Midbrain (tissue), 1 donor: ENCODE results near the gene BBX.
A peak's percentile ranks its signal among the peaks of the same experiment; 100 is the strongest.

Experiments
- DNase-seq: peaks from one replicate; lab custom pipeline; 2025; lab: John Stamatoyannopoulos, UW

Gene BBX

DNA sequence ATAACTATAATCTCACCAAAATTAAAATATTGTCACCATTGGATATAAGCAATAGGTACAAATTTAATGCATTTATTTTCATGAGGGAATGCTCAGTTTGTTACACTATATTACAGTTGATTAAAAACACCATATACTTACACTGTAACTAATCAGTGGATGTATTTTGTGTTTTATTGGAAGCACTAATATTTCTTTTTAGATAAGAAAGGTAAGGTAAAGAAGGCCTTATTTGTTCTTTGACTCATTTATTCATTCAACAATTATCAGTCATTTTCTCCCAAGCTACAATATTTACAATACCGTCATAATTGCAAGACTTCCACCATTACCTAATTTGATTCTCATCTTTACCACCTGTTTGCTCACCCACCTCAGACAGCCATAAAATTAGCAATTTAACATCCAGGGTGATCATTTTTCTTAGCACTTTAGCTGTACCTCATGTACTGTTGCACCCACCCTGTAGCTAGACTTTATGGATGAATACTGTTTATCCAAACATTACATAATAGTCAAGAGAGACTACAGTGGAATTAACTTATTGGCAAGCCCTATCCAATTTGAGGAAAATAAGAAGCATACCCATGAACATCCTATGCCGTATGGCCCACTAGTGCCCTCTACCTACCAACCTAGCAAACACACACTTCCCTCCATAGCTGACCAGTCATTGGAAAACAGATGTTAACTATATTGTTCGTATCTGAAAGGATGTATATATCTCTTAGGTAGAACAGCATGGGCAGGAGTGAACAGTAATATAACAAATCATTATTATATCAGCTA lies 229.6 kb downstream of the BBX start:
- DNase-seq: no peak

- DNase-seq: peak; percentile 42
These were observed 230.7 kb downstream of the BBX start for GRCh38 chr3:107753494-107753893.

- DNase-seq: no peak
These were observed 231.2 kb downstream of the BBX start for GRCh38 chr3:107753976-107754375.

DNA sequence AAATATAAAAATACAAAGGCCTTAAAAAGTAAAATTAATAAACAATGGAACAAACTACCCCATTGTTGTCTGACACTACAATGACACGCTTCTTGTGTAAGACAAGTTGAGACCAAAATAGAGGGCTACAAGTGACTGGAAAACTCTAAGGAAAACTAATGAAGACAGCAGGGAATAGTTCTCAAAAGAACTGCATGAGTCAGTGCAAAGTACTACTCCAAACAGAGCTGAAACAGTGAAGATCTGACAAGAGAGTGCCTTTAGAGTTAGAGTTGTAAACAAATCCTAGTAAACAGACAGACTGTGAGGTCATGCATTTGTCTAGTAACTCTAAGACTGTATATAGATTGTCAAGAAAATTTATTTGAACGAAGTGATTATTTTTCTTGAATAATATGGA lies 233.9 kb downstream of the BBX start:
- DNase-seq: peak; percentile 13

DNA sequence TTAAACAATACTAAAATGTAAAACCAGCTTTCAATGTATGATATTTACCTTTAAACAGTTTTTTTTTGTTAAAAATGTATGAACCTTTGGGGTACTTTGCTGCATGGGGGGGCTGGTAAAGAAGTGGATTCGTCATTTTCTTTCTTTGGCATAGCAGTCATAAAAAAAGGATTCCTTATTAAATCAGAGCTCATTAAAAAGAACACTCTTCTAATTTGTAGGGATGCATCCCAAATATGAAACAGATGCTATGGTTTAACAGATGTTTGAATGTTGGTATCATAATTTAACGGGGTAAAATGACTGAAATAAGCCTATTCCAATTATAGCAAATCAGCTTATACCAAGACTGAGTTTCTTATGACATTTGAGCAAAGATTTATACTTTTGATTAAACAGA lies 234.4 kb downstream of the BBX start:
- DNase-seq: no peak

- no peak for DNase-seq
These were observed 237.4 kb downstream of the BBX start for GRCh38 chr3:107760144-107760543.

DNA sequence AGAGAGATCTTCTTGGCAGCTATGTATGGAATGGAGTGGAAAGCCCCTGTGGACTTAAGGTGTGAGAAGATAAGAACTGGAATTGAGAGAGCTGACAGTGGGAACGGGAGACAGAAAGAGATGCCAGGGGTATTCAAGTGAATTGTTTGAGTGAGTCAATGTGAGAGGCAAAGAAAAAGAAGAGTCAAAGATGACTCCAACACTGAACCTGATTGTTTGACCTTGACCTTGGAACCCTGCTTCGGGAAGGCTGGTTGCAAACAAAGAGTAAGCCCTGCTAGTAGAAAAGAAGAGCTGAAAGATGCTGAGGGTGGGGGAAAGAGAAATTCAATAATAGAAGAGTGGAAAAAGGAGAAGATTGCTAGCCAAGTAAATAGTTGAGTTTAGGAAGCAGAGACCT lies 238.6 kb downstream of the BBX start:
- DNase-seq: no peak

DNA sequence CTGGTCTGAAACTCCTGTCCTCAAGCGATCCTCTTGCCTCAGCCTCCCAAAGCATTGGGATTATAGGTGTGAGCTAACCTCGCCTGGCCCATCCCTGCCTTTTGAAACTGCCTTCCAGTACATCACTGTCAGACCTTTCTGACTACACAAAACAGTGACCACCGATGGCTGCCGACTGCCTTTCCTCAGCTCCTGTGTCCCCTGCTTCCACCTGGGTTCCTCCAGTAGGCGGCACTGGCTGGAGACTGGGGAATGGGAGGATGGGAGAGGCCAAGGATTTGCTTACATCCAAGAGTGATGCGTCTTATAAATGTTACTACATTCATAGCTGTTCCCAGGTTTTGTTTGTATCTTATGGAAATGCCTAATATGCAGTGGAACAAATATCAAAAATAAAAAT lies 242.8 kb downstream of the BBX start:
- no peak for DNase-seq

DNA sequence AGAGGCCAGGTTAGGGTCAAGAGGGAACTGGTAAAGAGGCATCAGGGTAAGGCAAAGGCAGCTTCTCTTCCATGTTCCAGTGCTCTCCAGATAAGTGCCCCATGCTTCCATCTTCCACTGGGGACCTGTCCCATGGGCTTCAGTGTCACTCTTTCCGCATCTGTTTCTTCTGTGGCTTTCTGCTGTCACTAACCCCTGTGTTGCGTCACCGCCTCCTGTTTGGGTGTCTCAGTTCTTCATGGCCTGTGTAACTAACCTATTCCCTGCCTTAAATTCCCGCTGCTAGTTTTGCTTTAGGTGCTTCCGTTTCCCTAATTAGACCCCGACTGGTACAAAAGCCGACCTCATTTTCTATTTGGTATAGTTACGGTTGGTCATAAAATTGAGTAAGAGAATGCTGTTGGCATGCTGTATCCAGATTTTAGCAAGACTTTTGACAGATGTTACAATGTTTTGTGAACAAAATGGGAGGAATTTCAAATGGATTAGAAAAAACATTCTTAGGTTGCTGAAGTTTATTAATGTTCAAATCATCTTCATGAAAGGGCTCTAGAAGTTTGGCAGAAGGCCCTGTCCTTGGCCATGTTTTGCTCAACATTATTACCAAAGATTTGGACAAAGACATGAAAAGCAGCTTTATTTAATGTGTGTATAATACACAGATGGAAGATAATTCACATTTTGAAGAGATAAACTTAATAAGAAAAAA lies 245.3 kb downstream of the BBX start:
- no peak for DNase-seq

- DNase-seq: no peak
These were observed 247.1 kb downstream of the BBX start for GRCh38 chr3:107769882-107770281.

- no peak for DNase-seq
These were observed 249.3 kb downstream of the BBX start for GRCh38 chr3:107772016-107772415.

GRCh38 chr3:107775974-107776373 lies 253.2 kb downstream of the BBX start:
- no peak for DNase-seq

DNA sequence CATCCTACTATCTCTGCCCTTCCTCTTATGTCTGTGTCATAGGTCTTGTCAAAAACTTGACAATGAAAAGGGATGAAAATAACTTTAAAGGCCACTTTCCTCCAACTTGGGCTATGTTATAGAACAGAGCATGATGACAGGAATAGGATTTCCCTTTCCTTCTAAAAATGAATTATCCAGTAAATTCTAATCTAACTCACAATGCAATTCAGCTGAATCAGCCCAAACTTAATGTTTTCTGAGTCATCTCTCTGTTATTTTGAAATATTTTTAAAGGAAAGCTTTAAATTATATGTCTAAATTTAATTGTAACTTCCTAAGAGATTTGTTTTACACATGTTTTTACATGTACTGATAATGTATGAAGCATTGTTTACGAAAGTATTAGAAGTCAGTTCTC lies 258.5 kb downstream of the BBX start:
- no peak for DNase-seq

DNA sequence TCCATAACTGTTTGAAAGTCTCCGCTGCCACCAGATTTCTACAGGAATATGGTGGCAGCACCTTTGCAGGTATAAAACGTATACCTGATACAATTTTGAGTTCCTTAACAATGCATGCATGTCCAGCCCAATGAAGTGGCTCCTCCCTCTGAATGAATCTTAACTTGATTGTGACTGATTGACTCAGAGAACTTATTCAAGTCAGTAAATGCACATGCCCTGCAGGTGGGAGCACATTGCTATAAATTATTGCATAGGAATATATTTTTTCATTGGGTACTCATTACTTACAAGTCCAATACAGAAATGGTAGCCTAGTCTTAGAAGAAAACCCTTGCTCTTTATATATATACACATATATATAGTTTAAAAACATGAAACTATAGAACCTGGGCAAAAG lies 259.3 kb downstream of the BBX start:
- no peak for DNase-seq

DNA sequence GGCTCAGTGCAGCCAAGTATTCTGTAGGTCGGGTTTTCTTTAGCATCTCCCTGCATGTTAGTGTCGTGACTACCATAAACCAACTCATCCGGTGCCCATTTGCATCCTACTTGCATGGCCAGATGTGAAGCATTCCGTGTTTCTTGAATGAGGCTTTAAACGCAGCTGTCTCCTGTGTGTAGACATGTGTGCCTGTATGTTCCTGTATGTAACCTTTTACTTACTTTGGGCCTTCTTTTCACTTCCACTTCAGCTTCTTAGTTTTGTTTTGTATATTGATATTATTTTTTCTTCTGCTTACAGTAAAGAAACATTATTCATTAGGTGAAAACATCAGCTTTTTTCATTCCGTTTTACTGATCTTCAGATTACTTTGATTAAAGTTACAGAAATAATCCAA lies 267.9 kb downstream of the BBX start:
- no peak for DNase-seq

DNA sequence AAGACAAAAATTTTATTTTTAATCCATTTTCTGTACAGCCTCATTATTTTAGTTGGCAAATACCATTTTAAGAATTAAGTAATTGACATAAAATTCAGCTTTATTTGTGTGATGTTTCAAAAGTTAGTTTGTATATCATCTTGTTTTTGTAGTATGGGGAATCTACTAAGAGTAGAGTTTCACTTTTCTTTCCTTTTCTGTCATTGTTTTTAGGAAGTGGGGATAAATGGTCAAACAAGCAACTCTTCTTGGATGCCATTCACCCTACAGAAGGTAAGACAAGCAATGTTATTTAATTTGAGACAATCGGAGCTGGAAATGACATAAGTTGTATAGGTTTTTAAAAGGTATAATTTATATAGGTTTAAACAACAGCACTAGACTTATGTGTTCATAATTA lies 268.3 kb downstream of the BBX start:
- no peak for DNase-seq

GRCh38 chr3:107791450-107791849 lies 268.7 kb downstream of the BBX start:
- DNase-seq: no peak

DNA sequence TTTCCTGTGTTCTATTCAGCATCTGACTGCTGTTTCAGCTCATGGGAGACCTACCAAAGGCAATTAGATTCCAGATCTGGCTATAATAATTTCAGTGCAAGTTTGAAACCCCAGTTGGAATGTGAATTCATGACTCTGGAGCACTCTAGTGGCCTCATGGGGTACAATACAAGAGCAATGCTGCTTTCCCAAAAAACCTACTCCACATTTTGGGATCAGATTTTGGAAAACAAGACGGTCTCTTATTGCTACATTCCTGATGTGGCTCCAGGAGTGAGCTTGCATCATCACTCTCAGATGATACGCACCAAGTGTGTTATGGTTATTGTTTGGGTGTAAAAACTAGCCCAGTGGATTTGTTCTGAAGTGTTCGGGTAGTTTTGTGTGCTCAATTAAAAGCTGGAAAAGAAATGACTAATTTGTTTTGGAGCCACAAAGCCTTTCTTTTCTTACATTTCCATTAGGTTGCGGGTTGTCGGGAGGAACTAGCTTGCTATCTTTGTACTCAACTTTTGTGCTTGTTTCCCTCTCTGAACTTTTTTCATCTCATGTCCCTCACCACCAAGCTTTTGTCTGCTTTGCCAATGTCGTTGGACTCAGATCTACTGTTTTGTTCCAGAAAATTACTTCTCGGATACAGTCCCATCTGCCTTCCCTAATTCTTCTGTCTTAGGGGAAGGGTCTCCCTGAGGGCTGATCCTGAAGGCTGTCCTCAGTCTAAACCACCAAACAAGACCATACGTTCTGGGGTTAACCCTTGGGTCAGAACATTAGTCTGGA lies 272.1 kb downstream of the BBX start:
- DNase-seq: peak; percentile 40

DNA sequence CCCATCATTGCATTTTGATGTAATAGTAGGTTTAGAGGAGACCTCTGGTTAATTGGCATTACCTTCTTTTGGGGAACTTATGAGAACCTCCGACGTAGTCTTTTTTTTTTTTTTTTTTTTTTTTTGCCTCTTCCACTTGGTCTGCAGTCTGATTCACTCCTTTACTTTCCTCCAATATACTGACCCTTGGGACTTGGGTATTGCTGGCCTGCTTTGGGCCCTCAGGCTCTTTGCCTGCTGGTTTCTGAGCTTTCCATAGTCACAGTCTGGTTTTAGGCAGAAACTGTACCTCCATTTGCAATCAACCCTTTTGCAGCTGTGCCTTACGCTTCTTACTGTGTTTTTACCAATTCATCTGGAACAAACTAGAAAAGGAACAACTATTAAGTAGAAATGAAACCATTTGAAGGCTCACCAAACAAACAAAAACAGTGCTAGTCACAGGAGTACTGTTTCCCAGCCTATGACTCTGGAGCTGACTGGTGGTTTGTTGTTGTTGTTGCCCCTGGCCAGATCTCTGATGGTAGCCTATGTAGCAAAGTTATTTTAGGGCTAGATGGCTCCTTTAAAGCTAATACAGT lies 272.8 kb downstream of the BBX start:
- DNase-seq: no peak

DNA sequence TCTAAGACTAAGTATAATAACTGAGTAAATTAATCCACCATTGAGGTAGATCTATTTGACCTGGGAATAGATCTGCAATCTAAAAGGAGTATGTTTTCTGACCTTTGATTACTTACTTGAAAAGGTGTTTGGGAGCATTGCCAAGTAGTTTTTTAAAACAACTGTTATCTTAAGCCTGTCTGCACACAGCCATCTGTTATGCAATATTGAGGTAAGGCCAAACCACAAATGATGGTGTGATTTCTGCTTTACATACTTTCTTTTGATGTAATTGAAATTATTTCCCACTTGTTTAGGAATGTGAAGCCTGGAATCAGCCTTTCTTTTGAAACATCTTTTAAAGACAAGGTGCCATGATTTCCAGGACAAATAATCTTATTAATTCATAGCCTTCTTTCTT lies 274.0 kb downstream of the BBX start:
- no peak for DNase-seq

DNA sequence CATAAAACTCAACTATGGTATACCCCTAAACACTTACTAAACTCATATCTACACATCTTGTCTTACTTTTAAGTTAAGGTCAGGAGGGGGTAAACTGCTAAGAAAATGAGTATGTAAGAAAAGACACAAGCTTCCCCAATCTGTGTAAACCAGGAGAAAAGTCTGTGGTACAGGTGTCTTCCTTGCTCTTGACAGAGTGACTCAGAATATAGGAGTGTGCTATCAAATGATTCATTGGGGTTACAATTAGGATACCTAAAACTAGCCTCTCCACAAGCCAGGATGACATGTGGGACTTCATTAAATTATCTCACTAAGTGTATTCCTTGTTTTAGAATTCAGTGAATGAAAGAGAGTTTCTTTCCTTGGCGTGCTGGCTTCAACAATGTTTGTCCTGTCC lies 274.8 kb downstream of the BBX start:
- no peak for DNase-seq

DNA sequence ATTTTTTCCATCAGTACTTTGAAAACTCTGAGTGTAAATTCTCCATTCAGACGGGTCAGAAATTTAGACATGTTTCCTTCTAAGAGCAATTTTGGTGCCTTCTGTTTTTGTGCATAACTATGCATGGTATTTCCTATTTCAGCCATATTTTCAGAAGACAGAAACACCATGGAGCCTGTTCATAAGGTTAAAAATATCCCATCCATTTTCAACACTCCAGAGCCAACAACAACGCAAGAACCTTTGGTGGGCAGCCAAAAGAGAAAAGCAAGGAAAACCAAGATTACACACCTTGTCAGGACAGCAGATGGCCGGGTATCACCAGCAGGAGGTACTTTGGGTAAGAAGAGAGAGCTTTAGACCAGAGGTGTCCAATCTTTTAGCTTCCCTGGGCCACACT lies 275.6 kb downstream of the BBX start:
- no peak for DNase-seq

DNA sequence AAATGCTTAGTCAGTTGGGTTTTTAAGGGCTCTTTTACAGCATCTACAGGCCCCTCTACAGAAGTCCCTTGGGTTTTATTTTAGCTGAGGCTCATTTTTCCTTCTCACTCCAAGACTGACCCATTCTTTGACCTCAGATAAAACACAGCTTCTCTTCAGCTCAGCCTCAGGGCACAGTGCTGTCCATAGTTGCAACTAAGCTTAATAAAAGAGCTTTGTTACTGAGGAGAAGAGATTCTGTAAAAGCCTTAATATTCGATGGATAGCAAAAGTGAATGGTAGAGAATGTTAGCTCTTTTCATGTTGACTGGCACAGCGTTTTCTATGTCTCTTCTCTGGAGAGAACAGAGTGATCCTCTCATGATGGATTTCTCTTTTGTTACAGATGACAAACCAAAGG lies 277.9 kb downstream of the BBX start:
- DNase-seq: peak; percentile 39
